GM21515 (cell line): ENCODE measurements around the gene AGAP3.

Source experiments
- ATAC-seq: cut with Tn5 transposase; IDR thresholded peaks from one replicate; pipeline ENCODE4 v1.9.1; 2021; ENCODE audit not compliant: unreplicated experiment

The AGAP3 gene

DNA sequence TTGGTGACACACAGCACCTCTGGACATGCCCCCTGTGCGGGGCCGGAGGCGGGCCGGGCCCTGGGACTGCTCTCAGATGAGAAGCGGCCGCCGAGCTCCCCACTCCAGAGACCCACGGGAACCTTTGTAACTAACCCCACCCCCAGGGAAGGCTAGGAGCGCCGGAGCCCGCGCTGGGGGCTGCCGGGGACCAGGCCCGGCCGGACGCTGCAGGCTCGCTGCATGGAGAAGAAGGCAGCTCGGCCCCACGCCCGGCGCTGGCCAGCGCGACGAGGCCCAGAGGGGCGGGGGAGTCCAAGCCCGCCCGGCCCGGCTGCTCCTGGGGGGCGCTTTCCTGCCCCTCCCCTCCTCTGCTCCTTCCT is 36.5 kb downstream of the AGAP3 start:
- ATAC-seq, result no peak

DNA sequence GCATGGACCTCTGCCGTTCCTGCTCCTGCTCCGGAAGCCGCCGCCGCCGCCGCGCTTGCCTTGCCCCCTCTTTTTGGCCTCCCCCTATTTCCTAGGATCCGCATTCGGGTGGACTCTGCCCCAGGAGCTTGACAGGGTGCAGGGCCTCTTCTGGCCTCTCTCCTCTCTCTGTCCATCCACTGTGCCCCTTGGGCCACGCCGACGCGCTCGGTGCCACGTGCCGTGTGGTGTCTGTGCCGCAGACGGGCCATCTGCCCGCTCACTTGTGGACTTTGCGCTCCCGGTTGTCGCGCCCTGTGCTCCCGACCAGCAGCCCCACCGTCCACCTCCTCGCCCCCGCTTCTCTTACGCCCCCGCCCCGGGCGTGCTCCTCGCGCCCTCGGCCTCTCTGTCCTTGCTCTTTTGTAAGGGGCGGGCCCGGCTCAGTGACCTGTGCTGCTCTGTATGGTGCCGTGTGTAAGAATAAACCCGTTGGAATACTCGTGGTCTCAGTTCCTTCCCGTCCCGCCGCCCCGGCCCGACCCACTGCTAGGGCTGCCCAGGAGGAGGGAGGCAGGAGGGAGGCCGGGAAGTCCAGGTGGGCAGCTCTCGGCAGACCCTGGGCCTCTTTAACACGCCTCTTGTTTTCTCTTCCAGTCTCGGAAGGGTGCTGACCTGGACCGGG is 37.0 kb downstream of the AGAP3 start:
- no peak for ATAC-seq

DNA sequence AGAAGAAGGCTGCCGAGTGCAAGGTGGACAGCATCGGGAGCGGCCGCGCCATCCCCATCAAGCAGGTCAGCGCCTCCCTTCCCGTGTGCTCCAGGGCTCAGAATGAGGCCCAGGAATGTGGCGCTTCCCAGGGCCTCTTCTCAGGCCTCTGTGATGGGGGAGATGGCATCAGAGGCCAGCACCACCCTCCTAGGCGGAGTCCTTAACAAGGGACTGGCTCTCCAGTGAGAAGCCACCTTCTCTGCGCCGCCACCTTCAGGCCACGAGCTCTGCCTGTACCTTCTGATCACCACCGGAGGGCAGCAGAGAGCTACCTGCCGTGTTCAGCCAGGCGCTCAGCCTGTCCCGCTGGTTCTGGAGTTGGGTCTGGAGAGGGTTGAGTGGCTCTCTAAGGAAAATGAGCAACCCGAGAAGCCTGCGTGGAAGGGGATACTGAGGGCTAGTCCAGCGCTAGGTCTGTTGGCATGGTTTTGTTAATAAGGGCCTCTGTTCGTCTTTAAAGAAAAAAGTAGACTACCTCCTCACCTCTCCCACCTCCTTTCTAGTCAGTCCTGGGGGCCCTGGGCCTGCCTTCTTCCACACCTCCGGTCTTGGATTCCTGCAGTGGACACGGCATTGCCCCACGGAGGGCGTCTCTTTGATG is 37.7 kb downstream of the AGAP3 start:
- ATAC-seq, result peak; percentile 82

DNA sequence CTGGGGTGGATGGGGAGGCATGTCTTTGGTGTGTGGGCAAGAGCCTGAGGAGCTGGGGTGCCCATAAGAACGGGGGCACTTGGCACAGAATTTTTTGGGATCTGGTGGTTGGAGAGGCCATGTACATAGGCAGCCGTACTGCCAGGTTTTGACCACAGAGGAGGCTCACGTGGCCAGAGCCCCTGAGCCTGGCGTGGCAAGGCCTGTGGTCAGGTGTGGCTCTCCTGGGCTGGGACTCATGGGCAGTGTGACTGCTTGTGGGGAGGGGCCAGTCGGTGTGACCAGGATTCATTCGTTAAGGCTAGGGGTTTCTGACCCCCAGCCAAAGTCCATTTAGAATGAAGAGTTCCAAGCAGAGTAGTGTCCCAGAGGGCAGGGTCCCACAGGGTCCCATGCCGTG is 38.2 kb downstream of the AGAP3 start:
- no peak for ATAC-seq

DNA sequence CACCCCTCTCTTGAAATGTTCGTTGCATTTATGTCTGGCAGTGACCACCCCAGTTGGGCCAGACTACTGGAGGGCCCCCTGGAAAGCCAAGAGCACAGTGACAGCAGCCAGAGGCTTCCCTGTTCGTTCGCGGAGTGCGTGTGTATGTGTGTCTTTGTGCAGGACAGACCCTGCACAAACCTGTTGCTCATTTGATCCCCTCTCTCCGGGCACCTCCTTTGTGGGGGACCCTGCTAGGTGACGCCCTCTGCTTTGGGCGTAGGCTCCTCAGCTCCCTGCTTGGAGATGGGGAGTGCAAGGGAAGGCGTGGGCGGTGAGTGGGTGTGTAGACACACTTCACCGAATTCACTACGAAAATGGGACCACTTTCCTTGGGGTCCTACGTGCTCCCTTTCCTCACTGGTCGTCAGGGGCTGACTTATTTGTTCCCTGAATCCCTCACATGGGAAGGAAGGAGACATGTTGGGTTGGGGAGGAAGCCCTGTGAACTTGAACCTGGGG is 38.7 kb downstream of the AGAP3 start:
- ATAC-seq, result no peak

DNA sequence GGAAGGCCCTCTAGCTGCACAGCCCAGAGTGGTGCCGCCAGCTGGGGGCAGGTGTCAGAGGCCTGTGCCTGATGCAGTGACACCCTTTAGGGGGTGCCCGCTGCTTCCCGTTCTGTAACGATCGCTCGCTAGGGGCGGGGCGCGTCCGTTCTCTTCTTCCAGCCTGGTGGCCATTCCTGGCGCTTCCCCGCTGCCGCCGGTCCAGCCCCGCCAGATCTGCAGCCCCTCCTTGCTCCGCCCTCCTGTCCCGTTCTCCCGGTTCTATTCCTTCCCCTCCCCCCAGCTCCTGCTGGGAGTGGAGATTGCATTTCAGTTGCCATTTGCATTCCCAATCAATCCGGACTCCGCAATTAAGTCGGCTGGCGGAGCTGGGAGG is 39.2 kb downstream of the AGAP3 start:
- ATAC-seq, result no peak

DNA sequence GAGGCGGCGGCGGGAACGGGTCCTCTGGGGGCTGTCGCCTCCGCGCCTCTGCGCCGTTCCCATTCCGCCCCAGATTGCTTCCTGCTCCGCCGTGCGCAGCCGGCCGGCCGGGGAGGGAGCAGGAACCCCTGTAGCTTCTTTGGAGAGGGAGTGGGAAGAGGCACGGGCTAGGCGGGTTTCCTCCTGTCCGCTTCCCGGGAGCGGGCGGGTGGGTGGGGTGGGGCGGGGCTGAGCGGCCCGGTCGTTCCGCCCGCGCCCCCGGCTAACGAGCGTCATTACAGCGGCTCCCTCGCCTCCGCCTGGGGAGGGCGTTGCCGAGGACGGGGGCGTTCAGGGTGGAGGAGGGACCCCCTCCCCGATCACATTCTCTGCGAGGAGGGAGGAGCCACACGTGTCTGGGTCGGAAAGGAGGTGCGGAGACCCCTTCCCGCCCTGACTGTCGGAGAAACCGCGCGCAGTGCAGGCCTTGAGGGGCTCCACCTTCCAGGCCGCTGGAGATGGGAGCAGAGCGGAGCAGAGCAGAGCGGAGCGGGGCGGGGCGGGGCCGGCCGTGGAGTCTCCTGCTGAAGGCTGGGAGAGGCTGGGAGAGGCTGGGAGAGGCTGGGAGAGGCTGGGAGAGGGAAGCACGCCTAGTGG is 39.7 kb downstream of the AGAP3 start:
- ATAC-seq, result no peak

DNA sequence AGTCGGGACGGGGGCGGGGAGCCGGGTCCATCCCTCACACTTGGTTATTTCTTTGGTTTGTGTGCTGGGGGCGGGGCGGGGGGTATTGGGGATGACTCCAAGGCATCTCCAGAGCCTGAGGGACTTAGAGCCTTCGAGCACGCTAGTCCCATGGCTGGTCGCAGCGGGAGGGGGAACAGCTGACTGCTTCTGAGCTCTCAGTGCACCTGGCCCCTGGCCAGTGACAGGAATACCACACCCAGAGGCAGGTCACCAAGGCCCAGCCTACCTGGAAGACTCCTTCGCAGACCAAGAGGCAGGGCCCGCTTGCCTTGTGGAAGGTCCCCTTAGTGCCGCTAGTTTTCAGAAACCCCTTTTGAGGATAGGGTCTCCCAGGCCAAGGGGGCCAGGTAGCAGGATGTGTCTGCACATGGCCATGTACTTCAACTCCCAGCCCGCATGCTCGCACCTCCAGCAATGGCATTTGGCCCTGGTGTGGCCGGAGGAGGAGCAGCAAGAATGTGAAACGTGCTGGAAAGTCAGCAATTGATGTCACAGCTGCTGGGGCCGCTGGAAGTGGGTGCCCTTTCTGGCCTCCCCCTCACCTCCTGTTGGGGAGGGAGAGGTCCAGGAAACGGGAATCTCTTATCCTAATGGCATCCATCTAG is 40.3 kb downstream of the AGAP3 start:
- ATAC-seq, result no peak

DNA sequence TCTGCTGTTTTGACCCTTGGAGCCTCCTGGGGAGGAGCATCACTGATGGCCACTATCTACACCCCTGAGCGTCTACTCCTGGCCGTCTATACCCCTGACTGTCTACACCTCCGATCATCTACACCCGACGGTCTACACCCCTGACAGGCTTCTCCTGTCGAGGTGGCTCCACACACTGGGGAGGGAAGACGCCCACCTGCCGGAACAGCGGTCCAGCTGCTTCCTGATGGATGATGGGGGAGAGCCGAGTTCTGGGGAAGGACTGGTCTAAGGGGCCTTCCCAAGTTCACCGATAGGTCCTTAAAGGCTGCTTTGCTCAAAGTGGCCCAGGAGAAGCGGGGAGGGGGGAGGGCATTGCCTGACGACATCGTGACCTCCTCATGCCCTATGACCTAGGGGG is 41.9 kb downstream of the AGAP3 start:
- no peak for ATAC-seq

DNA sequence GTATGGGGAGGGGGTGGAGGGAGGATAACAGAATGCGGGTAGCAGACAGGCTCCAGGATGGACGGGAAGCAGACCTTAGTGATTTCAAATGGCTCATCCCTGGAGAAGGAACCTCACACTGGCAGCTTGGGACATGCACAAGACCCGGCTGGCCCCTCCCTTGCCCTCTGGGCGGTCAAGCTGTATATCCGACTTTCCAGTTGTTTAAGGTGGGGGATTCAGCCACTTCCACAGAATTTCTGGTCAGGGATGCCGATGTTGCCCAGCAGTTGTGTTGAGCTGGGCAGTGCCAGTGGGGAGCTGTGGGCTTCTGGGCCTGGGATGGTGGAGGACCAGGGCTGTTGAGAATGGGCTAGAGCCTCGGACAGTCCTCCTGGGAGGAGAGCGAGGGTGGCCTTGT is 42.4 kb downstream of the AGAP3 start:
- no peak for ATAC-seq

DNA sequence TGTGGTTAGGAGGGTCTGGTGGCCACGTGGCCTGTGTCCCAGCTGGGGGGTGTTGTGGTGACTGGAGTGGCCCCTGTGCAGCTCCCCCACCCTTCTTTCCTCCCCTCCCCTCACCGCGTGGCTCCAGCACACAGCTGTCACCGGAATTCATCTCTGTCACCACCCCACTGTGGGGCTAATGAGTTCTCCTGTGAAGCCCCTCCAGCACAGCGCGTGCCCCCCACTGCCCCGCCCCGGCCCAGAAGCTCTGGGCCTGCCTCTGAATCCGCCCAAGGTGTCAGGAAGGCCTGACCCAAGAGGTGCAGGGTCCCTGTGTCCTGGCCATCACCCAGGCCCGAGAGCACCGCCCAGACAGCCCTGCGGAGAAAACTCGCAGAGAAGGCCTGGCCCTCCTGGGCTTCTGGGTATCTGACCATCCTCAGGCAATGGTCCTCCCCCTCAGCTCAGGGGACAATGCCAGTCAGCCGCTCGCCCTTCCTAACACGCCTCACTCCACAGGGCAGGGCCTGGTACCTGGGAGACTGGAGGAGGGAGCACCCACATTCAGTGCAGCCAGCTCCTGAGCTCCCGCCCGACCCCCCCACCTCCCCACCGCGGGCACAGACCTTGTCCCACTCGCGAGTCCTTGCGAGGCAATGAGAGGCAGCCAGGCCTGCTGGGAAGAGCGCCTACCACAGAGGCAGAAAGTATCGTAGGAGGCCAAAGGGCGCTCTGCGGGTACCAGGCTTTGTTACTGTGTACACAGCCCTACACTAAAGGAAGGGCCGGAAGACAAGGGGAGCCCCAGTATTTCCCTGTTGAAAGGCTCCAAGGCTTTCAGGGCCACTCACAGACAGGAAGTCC is 43.1 kb downstream of the AGAP3 start:
- no peak for ATAC-seq

DNA sequence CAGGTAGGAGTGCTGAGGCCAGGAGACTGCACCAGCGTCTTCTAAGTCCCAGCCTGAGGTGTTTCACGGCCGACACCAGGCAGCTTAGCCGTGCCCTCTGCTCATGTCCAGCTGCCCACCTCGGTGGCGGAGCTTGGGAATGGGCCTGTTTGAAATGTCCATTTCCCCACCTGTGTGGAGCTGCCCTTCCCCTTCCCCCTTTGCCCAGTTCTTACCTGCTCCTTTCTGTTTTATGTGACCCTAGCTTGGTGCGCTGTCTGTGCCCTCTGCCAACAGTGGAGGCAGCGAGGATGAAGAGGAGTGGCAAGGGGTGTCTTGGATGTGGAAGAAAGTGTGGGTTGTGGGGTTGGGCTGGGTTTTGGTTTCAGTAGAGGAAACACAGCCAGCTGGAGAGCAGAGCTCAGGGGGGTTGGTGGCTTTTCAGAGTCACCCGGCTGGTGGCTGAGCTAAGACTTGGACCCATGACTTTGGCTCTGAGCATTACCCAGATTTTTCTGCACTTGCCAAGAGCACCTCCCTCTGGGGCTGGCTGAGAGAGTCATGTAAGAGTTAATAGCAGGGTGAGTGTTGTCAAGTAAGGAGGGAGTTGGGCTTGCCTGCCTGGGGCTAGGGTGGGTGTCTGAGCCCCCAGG is 43.8 kb downstream of the AGAP3 start:
- ATAC-seq, result no peak

DNA sequence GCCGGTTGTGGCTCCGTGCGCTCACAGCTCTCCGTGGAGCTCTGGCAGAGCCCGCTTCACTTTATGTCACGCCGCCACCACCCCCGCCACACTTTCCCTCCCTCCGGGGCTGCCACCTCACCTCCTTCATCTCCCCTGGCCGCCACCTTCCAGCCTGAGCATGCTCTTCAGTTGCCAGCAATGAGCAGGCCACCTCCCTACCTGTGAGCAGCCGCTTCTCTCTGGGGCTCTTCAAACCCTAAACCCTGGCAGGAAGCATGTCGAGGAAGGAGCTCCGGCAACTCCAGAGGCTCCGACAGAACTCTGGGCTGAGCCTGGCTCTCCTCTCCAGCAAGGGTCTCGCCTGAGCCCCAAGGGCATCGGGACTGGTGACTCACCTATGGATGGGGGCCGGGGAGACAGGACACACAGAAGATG is 44.5 kb downstream of the AGAP3 start:
- ATAC-seq, result no peak

DNA sequence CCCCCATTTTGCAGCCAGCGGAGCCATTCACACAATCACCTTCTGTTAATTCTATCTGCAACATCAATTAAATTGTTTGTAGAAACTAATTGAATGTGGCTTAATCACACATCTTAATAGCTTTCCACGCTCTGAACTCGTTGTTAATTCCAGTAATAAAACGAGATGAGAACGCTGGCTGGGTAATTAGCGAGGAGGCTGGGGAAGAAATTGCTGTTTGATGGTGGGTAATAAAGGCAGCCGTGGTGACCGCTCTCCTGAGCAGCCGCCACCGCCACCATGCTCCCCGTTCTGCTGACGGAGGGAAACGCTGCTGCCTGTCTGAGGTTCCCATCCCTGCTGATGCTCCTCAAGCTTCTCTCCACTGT is 44.9 kb downstream of the AGAP3 start:
- no peak for ATAC-seq

DNA sequence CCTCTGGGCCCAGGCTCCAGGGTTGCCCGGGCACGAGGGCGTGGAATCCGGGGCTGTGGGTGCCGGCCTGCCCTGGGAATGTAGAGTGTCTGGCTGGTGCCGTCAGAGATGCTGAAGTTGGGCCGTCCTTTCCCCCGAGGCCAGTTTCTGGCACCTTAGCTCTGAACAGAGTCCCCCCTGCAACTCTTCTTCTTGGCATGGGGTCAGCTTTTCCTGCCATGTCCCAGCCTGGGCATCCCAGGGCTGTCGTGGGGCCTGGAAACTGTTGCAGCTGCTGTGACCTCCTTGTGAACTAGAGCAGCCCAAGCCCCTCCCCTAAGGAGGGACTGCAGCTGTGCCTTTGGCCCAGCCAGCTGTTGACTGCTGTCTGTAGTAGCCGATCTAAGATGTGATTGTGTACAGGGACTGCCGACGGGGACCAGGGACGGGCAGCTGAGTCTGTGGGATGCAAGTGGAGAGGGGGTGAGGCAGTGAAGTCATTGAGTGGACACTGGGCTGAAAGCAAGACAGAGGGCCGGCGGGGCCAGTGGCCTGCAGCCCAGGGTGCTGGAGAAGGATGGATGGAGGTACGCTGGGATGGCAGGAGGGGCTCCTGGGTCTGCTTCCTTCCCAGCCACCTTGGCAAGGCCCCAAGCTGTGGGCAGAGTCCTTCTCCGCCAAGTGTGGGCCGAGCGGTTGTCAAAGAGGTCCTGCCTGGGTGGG is 45.5 kb downstream of the AGAP3 start:
- no peak for ATAC-seq

DNA sequence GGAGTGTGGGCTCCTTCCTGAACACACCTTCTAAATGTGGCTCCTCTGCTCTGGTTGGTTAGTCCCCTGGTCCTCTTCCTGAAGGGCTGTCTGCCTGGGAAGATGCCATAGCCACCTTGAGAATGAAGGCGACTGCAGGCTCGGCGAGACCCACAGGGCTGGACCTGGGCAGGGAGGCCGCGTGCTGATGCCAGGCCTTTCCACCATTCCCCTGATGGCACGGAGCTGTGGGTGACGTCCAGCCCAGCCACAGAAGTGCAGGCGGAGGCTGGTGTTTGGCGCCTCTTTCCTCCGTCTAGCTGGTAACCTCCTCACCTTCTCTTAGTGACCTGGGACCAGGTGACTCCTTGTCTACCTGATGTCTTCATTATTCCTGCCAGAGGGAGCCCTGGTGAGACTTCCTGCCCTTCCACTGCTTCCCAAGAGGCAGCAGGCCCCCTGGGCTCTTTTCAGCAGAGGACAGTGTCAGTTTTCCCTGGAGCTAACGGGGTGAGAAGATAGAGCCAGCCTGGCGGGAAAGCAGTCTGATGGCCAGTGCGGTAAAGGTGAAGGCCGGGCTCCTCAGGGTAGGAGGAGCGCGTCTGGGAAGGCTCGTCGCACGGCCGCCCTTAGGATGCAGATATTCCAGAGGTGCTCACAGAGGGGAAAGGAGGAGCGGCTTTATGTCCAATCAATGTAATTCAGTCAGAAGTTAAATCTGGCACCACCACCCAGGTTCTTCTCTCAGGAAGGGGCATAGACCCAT is 46.4 kb downstream of the AGAP3 start:
- ATAC-seq, result no peak

DNA sequence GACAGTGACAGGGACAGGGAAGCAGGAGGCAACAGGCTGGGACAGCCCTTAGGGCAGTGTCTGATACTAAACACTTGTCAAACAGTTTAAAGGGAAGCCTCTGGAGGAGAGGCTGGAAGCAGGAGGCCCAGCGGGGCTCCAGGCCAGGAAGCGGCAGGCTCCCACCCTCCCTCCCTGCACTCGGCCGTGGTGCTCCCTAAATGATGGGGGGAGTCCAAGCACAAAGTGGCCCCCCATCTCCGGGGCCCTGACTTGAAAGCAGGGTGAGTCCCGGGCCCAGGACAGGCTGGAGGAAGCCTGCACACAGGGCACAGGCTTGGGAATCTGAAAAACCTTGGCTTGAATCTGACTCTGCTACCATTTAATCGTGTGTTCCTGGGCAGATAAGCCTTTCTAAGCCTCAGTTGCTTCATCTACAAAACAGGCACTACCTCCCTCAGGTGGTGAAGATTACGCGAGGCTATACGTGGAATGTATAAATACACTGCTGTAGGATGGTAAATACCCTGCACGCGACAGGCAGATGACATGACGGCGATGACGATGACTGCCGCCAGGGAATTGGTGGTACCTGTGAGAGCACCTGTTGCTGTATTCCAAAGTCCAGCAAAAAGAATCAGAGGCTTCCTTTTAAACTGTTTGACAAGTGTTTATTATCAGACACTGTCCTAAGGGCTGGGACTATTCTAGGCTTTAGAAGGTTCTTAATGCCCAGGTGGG is 47.2 kb downstream of the AGAP3 start:
- no peak for ATAC-seq

DNA sequence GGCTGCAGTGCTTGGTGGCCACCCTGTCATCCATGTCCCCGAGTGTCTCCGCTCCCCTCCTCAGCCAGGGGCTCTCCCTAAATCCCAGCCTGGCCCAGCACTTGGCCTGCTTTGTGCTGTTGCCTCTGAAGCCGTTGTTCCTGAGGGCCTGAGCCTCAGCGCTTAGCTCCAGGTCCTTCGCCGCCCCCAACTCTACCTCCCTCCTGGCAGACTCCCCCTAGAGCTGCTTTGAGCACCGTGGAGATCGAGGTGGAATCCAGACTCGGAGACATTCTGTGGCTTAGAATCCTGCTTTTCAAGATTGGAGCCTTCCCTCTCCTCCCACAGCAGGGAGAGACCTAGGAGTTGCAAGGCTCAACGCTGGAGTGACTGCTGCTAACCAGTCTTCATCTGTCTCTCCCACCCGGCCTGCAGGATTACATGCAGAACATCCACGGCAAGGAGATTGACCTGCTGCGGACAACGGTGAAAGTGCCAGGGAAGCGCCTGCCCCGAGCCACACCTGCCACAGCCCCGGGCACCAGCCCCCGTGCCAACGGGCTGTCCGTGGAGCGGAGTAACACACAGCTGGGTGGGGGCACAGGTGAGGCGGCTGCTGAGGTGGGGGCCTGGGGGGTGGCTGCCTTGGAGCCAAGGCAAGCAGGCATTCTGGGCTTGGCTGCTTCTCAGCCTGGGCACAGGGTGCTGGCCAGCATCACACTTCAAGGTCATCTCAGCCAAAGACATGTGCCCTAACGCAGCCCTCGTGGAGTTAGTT is 47.9 kb downstream of the AGAP3 start:
- ATAC-seq, result no peak
